ENCODE measurements around the gene OR2A42.
"Not testable (repeated sequence)": the region's sequence is repeated elsewhere in the genome, so short reads cannot be mapped to it uniquely, and the experiment has no call there.

The OR2A42 gene

GRCh38 chr7:144239365-144239764, at the start of gene OR2A42:
TSS of gene OR2A42 (minus strand) at chr7:144239605. CDS start at chr7:144232843, 6,762 bp downstream.
- not testable (repeated sequence) for H3K27me3 Mint-ChIP-seq (ENCODE audit: low read depth); H3K4me1 Mint-ChIP-seq; H3K36me3 Mint-ChIP-seq (ENCODE audit: low read depth); H3K9me3 Mint-ChIP-seq; H3K4me3 Mint-ChIP-seq; H3K27ac Mint-ChIP-seq

DNA sequence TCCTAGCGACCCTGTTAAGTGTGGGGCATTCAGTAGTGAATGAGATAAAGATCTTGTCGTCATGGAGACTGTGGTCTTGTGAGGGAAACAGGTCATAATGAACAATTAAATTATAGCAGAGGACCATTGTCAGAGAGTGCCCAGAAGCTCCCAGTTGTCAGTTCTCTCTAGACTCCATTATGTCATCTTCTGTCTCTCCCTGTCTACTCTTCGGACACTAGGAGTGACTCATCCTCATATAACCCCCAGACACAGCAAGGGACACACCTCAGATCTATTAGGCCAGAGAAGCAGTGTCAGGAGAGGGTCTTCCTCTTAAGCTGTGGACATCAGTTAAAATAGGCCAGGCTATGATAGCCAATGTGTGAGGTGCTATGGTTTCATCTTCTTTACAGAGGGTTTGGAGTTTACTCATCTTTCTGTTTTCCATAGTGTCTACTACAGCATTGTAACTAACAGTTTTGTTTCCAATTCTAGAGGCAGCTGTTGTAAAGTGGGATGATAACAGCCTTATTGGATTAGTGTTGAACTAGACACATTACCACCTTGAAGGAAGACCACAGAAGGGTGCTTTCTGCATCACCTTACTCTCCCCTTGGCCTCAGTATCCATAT, 47.9 kb upstream of the OR2A42 start:
- not testable (repeated sequence) for H3K27ac Mint-ChIP-seq; H3K4me3 Mint-ChIP-seq; H3K4me1 Mint-ChIP-seq; H3K27me3 Mint-ChIP-seq (ENCODE audit: low read depth); H3K36me3 Mint-ChIP-seq (ENCODE audit: low read depth); H3K9me3 Mint-ChIP-seq

GRCh38 chr7:144283716-144284115, 44.3 kb upstream of the OR2A42 start:
- H3K4me1 Mint-ChIP-seq; H3K27ac Mint-ChIP-seq; H3K27me3 Mint-ChIP-seq (ENCODE audit: low read depth); H3K36me3 Mint-ChIP-seq (ENCODE audit: low read depth); H3K9me3 Mint-ChIP-seq; H3K4me3 Mint-ChIP-seq: not testable (repeated sequence)

- not testable (repeated sequence) for H3K4me1 Mint-ChIP-seq
Observed at GRCh38 chr7:144282490-144282889, 43.1 kb upstream of the OR2A42 start.

DNA sequence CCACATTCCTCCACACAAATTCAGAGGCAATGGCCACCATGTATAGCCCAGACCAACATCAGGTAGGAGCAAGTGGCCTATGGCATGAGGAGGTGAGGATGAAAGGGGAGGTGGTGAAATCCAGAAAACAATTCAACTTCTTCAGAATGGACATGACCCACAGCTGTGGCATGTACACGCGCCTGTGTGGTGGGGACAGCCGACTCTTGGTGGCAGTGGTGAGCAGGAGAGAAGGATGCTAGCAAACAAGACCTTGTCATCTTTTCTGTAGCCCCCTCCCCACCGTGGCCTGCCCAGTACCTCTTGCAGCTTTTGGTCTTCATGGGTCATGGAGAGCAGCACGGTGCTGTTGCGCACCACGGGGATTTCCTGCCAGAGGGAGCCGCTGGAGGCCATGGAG, 42.6 kb upstream of the OR2A42 start:
- not testable (repeated sequence) for H3K4me3 Mint-ChIP-seq; H3K27ac Mint-ChIP-seq; H3K27me3 Mint-ChIP-seq (ENCODE audit: low read depth); H3K36me3 Mint-ChIP-seq (ENCODE audit: low read depth); H3K4me1 Mint-ChIP-seq; H3K9me3 Mint-ChIP-seq

More at GRCh38 chr7:144282490-144282889, 43.1 kb upstream of the OR2A42 start:
- H3K27me3 Mint-ChIP-seq (ENCODE audit: low read depth); H3K27ac Mint-ChIP-seq; H3K4me3 Mint-ChIP-seq; H3K9me3 Mint-ChIP-seq; H3K36me3 Mint-ChIP-seq (ENCODE audit: low read depth): not testable (repeated sequence)

GRCh38 chr7:144280010-144280409, 40.6 kb upstream of the OR2A42 start:
- not testable (repeated sequence) for H3K4me1 Mint-ChIP-seq; H3K27me3 Mint-ChIP-seq (ENCODE audit: low read depth); H3K27ac Mint-ChIP-seq; H3K36me3 Mint-ChIP-seq (ENCODE audit: low read depth); H3K9me3 Mint-ChIP-seq; H3K4me3 Mint-ChIP-seq

DNA sequence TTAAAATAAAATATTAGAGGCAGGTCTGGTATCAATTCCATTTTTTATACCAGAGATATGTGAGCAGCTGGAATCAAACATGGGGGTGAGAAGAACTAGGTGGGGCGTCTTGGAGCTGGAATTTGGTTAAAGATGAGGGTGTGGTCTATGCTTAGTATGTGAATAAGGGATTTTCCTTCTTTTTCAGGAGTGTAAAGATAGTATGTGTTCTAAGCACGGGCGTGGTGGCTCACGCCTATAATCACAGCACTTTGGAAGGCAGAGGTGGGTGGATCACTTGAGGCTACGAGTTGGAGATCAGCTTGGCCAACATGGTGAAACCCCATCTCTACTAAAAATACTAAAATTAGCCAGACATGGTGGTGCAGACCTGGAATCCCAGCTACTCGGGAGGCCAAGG, 35.9 kb upstream of the OR2A42 start:
- H3K4me3 Mint-ChIP-seq; H3K27ac Mint-ChIP-seq; H3K4me1 Mint-ChIP-seq; H3K36me3 Mint-ChIP-seq (ENCODE audit: low read depth); H3K27me3 Mint-ChIP-seq (ENCODE audit: low read depth); H3K9me3 Mint-ChIP-seq: not testable (repeated sequence)

- H3K27me3 Mint-ChIP-seq (ENCODE audit: low read depth); H3K4me3 Mint-ChIP-seq; H3K27ac Mint-ChIP-seq; H3K4me1 Mint-ChIP-seq; H3K36me3 Mint-ChIP-seq (ENCODE audit: low read depth); H3K9me3 Mint-ChIP-seq: not testable (repeated sequence)
Observed at GRCh38 chr7:144269188-144269587, 29.8 kb upstream of the OR2A42 start, which contains the start of gene CTAGE8. TSS of gene CTAGE8 (minus strand) at chr7:144269288. CDS start at chr7:144269250, 38 bp downstream.

DNA sequence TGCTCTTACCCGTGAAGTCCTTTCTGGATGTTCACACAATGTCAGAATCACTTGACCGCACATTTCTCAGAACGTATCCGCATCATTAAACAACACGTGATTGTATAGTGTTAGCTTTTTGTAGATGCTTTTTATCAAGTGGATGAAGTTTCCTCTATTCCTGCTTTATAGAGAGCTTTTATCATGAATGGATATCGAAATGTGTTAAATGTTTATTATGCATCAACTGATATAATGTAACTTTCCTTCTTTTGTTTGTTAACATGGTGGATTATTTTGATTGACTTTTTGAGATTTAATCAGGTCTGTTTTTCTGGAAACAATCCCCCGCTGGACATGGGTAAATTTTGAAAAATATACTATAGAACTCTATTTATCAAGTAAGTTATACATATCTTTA, 25.3 kb upstream of the OR2A42 start, which contains the start of gene OR2A7:
Gene OR2A7 (minus strand): TSS at position 101 of the 400 bp plus-strand sequence. CDS start 5,164 bp downstream, outside the sequence.
- H3K27ac Mint-ChIP-seq; H3K4me3 Mint-ChIP-seq; H3K36me3 Mint-ChIP-seq (ENCODE audit: low read depth); H3K4me1 Mint-ChIP-seq; H3K27me3 Mint-ChIP-seq (ENCODE audit: low read depth); H3K9me3 Mint-ChIP-seq: not testable (repeated sequence)

- H3K4me1 Mint-ChIP-seq; H3K27me3 Mint-ChIP-seq (ENCODE audit: low read depth); H3K27ac Mint-ChIP-seq; H3K36me3 Mint-ChIP-seq (ENCODE audit: low read depth); H3K9me3 Mint-ChIP-seq; H3K4me3 Mint-ChIP-seq: not testable (repeated sequence)
Observed at GRCh38 chr7:144262128-144262527, 22.7 kb upstream of the OR2A42 start.

DNA sequence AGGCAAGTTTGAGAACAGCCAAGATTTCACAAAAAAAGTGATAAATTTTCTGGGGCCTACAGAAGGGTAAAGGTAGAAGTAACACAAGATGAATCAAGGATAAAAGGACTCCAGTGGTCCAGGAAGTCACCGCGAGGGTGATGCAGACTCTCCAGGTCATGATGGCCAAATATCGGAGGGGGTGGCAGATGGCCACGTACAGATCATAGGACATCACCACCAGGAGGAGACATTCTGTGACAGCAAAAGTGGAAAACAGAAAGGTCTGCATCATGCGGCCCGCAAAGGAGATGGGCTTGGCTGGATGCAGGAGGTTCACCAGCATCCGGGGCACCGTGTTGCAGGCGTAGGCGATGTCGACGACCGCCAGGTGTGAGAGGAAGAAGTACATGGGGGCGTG, 19.7 kb upstream of the OR2A42 start:
- H3K27ac Mint-ChIP-seq; H3K9me3 Mint-ChIP-seq; H3K36me3 Mint-ChIP-seq (ENCODE audit: low read depth); H3K4me1 Mint-ChIP-seq; H3K27me3 Mint-ChIP-seq (ENCODE audit: low read depth); H3K4me3 Mint-ChIP-seq: not testable (repeated sequence)

- no peaks in the 10 kb centered on the region for H3K9me3 Mint-ChIP-seq
Observed at GRCh38 chr7:144256112-144256511, 16.7 kb upstream of the OR2A42 start.

More at GRCh38 chr7:144256112-144256511, 16.7 kb upstream of the OR2A42 start:
- H3K27me3 Mint-ChIP-seq (ENCODE audit: low read depth), result no peaks in the 10 kb centered on the region
- no peak overlapping the region for H3K27ac Mint-ChIP-seq
- H3K4me1 Mint-ChIP-seq, result no peaks in the 10 kb centered on the region
- TF ChIP-seq CTCF (IDR thresholded peaks at IDR 0.05; ENCODE audit: unreplicated experiment in 3 of 3), result no peak
- no peak overlapping the region for H3K4me3 Mint-ChIP-seq
- no peaks in the 10 kb centered on the region for H3K36me3 Mint-ChIP-seq (ENCODE audit: low read depth)

Measured in nephron (organoid).